K562 (cell line): Measurements from ENCODE around the gene FMNL1. TPM values are rescaled to one million over a fixed set of nuclear protein-coding genes. Genes with fewer than 3 reads are reported as not detected.

Source experiments
- ATF1 ChIP-seq, 2 experiments: fragments of 450-650 bp in 1 of 2; IDR thresholded peaks; 2 replicates each; pipeline ENCODE4 v1.6.1; 2016; ENCODE audit warnings: missing compliant biosample characterization in 1 of 2, missing genetic modification characterization in 1 of 2
- DNMT1 ChIP-seq: fragments of 450-650 bp; IDR thresholded peaks from 2 replicates; pipeline ENCODE4 v1.6.1; 2016; ENCODE audit warnings: antibody characterized with exemption, mild to moderate bottlenecking
- ESRRB ChIP-seq: fragments of 250-450 bp; sonication (Bioruptor Pico); IDR thresholded peaks from 2 replicates; pipeline ENCODE4 v1.5.0; 2020; ENCODE audit warnings: mild to moderate bottlenecking, moderate library complexity, borderline replicate concordance
- FOXJ2 ChIP-seq: fragments of 200-800 bp; sonication (Bioruptor generic); IDR thresholded peaks from 2 replicates; pipeline ENCODE4 v1.6.1; 2016; ENCODE audit warnings: missing genetic modification characterization, missing compliant biosample characterization
- HDAC6 ChIP-seq: IDR thresholded peaks from 2 replicates; pipeline ENCODE4 v1.6.1; 2012; ENCODE audit warnings: low read depth, mild to moderate bottlenecking, control low read depth, inconsistent platforms, low read length, moderate library complexity
- KLF10 ChIP-seq: fragments of 250-450 bp; sonication (Bioruptor Pico); IDR thresholded peaks from 2 replicates; pipeline ENCODE4 v1.6.1; 2021; ENCODE audit warnings: matching md5 sums
- MTA2 ChIP-seq: fragments of 450-650 bp; IDR thresholded peaks from 2 replicates; pipeline ENCODE4 v1.6.1; 2016; ENCODE audit warnings: low read depth
- SIX5 ChIP-seq, 2 experiments: IDR thresholded peaks; 2 replicates each; pipeline ENCODE4 v1.6.1; 2011; ENCODE audit warnings: low read length in 2 of 2, borderline replicate concordance in 1 of 2, low read depth in 1 of 2, mild to moderate bottlenecking in 1 of 2, moderate library complexity in 1 of 2; ENCODE audit not compliant: insufficient read depth in 1 of 2
- ZBTB17 ChIP-seq: fragments of 450-650 bp; formaldehyde crosslinking; IDR thresholded peaks from 2 replicates; pipeline ENCODE4 v1.4.0; 2020; ENCODE audit warnings: mild to moderate bottlenecking
- polyA plus RNA-seq, 8 experiments: library from polyadenylated mRNA; depleted of rRNA in 4 of 8; stranded (reverse) in 5 of 8; unstranded in 3 of 8; fragments of >200 nt; fragmentation: Nextera tagmentation in 2 of 8; fragmentation: Illumina TruSeq in 1 of 8; extraction: Ambion mirVana in 2 of 8; extraction: Trizol in 1 of 8; gene quantifications; 2 replicates each; pipeline versions ENCODE4 v1.2.1 to v1.2.3, GENCODE V29; 2011 to 2014; ENCODE audit warnings: inconsistent platforms in 1 of 8, missing spikeins in 1 of 8
- total RNA-seq, 7 experiments: library from RNA; depleted of rRNA in 6 of 7; stranded (reverse); fragments of >200 nt in 6 of 7; fragmentation: Illumina TruSeq in 2 of 7; extraction: Trizol in 2 of 7; gene quantifications; 2 replicates each; pipeline versions ENCODE4 v1.2.1 to v1.2.3, GENCODE V29; 2011 to 2021; ENCODE audit warnings: low replicate concordance in 1 of 7
- TF ChIP-seq, protein P1 (sequence below): conservative IDR thresholded peaks from 2 replicates; pipeline ENCODE4 v1.6.1; 2011; ENCODE audit warnings: low read depth, mild to moderate bottlenecking, low read length; ENCODE audit not compliant: control insufficient read depth
- TF ChIP-seq, protein P2 (sequence below): fragments of 200-800 bp; sonication (Bioruptor generic); IDR thresholded peaks from 2 replicates; pipeline ENCODE4 v1.6.1; 2016; ENCODE audit warnings: missing genetic modification characterization, missing compliant biosample characterization
- TF ChIP-seq, protein P3 (sequence below): sonication (generic); formaldehyde crosslinking; IDR thresholded peaks from 2 replicates; pipeline ENCODE4 v1.4.0; 2020; ENCODE audit warnings: mild to moderate bottlenecking, missing genetic modification reagents
- TF ChIP-seq, protein P4 (sequence below): sonication (generic); formaldehyde crosslinking; IDR thresholded peaks from 2 replicates; pipeline ENCODE4 v1.8.0; 2022; ENCODE audit warnings: mild to moderate bottlenecking, missing genetic modification reagents

FMNL1 gene
- total and polyA plus RNA-seq, 9 of the 15 experiments (the other 6 are each of a cell fraction or from before 2014, with no cell fraction given), result 0.70 to 36.6 (median 7.7) TPM

DNA sequence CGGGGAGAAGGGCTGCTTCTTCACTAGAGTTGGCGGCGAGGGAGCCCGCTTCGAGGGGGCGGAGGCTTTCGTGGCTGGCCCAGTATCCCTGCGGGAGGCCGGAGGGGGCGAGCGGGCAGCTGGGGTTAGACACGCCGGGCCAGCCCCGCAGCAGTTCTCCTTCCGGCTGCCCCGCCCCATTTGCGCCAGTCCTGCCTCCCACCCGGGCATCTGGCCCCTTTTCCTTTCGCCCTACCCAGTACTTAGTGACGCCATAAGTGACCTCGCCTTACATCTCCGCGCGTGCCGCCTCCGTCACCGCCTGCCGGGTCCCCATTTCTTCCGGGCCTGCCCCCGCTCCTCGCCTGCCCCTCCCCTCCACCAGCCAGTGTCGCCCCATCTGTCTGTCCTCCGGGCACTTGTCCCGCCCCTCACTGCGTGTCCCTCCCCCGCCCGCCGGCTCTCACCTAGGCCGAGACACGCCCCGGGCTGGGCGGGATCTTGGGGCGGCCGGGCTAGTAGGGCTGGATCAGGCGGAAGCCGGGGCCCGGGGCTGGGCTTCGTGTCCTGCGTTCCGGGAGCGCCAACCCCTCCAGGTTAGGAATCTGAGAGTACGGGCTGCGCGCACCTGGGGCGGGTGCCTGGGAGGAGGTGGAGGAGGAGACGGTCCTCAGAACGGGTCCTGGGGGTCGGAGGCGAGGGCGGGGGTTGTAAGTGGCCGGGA is 25.9 kb downstream of the FMNL1 start (continued):
- TF ChIP-seq, protein P1, sequence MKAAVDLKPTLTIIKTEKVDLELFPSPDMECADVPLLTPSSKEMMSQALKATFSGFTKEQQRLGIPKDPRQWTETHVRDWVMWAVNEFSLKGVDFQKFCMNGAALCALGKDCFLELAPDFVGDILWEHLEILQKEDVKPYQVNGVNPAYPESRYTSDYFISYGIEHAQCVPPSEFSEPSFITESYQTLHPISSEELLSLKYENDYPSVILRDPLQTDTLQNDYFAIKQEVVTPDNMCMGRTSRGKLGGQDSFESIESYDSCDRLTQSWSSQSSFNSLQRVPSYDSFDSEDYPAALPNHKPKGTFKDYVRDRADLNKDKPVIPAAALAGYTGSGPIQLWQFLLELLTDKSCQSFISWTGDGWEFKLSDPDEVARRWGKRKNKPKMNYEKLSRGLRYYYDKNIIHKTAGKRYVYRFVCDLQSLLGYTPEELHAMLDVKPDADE, result peak; percentile 21; the same call in 1 of the 2 replicates
- TF ChIP-seq, protein P2, sequence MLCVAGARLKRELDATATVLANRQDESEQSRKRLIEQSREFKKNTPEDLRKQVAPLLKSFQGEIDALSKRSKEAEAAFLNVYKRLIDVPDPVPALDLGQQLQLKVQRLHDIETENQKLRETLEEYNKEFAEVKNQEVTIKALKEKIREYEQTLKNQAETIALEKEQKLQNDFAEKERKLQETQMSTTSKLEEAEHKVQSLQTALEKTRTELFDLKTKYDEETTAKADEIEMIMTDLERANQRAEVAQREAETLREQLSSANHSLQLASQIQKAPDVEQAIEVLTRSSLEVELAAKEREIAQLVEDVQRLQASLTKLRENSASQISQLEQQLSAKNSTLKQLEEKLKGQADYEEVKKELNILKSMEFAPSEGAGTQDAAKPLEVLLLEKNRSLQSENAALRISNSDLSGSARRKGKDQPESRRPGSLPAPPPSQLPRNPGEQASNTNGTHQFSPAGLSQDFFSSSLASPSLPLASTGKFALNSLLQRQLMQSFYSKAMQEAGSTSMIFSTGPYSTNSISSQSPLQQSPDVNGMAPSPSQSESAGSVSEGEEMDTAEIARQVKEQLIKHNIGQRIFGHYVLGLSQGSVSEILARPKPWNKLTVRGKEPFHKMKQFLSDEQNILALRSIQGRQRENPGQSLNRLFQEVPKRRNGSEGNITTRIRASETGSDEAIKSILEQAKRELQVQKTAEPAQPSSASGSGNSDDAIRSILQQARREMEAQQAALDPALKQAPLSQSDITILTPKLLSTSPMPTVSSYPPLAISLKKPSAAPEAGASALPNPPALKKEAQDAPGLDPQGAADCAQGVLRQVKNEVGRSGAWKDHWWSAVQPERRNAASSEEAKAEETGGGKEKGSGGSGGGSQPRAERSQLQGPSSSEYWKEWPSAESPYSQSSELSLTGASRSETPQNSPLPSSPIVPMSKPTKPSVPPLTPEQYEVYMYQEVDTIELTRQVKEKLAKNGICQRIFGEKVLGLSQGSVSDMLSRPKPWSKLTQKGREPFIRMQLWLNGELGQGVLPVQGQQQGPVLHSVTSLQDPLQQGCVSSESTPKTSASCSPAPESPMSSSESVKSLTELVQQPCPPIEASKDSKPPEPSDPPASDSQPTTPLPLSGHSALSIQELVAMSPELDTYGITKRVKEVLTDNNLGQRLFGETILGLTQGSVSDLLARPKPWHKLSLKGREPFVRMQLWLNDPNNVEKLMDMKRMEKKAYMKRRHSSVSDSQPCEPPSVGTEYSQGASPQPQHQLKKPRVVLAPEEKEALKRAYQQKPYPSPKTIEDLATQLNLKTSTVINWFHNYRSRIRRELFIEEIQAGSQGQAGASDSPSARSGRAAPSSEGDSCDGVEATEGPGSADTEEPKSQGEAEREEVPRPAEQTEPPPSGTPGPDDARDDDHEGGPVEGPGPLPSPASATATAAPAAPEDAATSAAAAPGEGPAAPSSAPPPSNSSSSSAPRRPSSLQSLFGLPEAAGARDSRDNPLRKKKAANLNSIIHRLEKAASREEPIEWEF (CRISPR knock-in tag), result no peak
- no peak for TF ChIP-seq ZBTB17
- TF ChIP-seq HDAC6, result no peak
- no peak for TF ChIP-seq KLF10 (CRISPR knock-in tag)
- no peak for TF ChIP-seq MTA2
- TF ChIP-seq, protein P3, sequence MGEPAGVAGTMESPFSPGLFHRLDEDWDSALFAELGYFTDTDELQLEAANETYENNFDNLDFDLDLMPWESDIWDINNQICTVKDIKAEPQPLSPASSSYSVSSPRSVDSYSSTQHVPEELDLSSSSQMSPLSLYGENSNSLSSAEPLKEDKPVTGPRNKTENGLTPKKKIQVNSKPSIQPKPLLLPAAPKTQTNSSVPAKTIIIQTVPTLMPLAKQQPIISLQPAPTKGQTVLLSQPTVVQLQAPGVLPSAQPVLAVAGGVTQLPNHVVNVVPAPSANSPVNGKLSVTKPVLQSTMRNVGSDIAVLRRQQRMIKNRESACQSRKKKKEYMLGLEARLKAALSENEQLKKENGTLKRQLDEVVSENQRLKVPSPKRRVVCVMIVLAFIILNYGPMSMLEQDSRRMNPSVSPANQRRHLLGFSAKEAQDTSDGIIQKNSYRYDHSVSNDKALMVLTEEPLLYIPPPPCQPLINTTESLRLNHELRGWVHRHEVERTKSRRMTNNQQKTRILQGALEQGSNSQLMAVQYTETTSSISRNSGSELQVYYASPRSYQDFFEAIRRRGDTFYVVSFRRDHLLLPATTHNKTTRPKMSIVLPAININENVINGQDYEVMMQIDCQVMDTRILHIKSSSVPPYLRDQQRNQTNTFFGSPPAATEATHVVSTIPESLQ, result 0 out of 2 replicates have a peak, but pooled peaks have one; percentile 17
- no peak for TF ChIP-seq FOXJ2 (tag)
- TF ChIP-seq ATF1 (CRISPR knock-in tag; IDR thresholded peaks at IDR 0.05), result peak; percentile 53; the same call in 1 of the 2 replicates
- TF ChIP-seq ATF1 (tag; IDR thresholded peaks at IDR 0.05), result peak; percentile 93
- TF ChIP-seq DNMT1, result no peak
- no peak for TF ChIP-seq SIX5 (IDR thresholded peaks at IDR 0.05; ENCODE audit: borderline replicate concordance in 1 of 2, insufficient read depth in 1 of 2, low read depth in 1 of 2, low read length in 2 of 2)
- TF ChIP-seq, protein P4, sequence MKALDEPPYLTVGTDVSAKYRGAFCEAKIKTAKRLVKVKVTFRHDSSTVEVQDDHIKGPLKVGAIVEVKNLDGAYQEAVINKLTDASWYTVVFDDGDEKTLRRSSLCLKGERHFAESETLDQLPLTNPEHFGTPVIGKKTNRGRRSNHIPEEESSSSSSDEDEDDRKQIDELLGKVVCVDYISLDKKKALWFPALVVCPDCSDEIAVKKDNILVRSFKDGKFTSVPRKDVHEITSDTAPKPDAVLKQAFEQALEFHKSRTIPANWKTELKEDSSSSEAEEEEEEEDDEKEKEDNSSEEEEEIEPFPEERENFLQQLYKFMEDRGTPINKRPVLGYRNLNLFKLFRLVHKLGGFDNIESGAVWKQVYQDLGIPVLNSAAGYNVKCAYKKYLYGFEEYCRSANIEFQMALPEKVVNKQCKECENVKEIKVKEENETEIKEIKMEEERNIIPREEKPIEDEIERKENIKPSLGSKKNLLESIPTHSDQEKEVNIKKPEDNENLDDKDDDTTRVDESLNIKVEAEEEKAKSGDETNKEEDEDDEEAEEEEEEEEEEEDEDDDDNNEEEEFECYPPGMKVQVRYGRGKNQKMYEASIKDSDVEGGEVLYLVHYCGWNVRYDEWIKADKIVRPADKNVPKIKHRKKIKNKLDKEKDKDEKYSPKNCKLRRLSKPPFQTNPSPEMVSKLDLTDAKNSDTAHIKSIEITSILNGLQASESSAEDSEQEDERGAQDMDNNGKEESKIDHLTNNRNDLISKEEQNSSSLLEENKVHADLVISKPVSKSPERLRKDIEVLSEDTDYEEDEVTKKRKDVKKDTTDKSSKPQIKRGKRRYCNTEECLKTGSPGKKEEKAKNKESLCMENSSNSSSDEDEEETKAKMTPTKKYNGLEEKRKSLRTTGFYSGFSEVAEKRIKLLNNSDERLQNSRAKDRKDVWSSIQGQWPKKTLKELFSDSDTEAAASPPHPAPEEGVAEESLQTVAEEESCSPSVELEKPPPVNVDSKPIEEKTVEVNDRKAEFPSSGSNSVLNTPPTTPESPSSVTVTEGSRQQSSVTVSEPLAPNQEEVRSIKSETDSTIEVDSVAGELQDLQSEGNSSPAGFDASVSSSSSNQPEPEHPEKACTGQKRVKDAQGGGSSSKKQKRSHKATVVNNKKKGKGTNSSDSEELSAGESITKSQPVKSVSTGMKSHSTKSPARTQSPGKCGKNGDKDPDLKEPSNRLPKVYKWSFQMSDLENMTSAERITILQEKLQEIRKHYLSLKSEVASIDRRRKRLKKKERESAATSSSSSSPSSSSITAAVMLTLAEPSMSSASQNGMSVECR (CRISPR knock-in tag), result no peak
- no peak for TF ChIP-seq ESRRB (CRISPR knock-in tag)
